Lower lobe of right lung (tissue), 2 donors: ENCODE results near the gene PFDN1. TPM values are rescaled to one million over a fixed set of nuclear protein-coding genes. Genes with fewer than 3 reads are reported as not detected.
"Not testable (repeated sequence)": the region's sequence is repeated elsewhere in the genome, so short reads cannot be mapped to it uniquely, and the experiment has no call there.

Experiments used
- ATAC-seq, 2 donors: fragments of 200-7000 bp; cut with Tn5 transposase; one replicate each; pipeline ENCODE4 v1.9.1; 2020 to 2022; ENCODE audit warnings: mild to moderate bottlenecking in 2 of 2, moderate library complexity in 2 of 2
- DNase-seq: peaks from one replicate; pipeline ENCODE4 v3.0.0-alpha.2; 2020
- H3K27ac ChIP-seq: fragments of 200-600 bp; one replicate; pipeline ENCODE4 v1.8.0; 2022
- H3K27me3 ChIP-seq: fragments of 200-600 bp; one replicate; pipeline ENCODE4 v1.8.0; 2022; ENCODE audit warnings: low read depth
- H3K36me3 ChIP-seq: fragments of 200-600 bp; one replicate; pipeline ENCODE4 v1.8.0; 2022; ENCODE audit warnings: mild to moderate bottlenecking
- H3K4me1 ChIP-seq: fragments of 200-600 bp; one replicate; pipeline ENCODE4 v1.8.0; 2022
- H3K4me3 ChIP-seq: fragments of 200-600 bp; one replicate; pipeline ENCODE4 v1.8.0; 2022; ENCODE audit warnings: mild to moderate bottlenecking
- H3K9me3 ChIP-seq: fragments of 200-600 bp; one replicate; pipeline ENCODE4 v1.8.0; 2022
- intact Hi-C: fragments of 100-400 bp; cut with DNase I; formaldehyde crosslinking; loops from one replicate; pipeline ENCODE4 v1.11.0; 2022
- total RNA-seq: library from RNA; stranded (reverse); fragmentation: NEBNext Ultra II Directional; extraction: Animal tissue kit (Norgen Biotek cat#: 25700); gene quantifications from one replicate; pipeline ENCODE4 v1.2.1, GENCODE V29; 2021
- TF ChIP-seq, protein P1 (sequence below): fragments of 200-600 bp; IDR thresholded peaks from one replicate; pipeline ENCODE4 v1.8.0; 2022; ENCODE audit warnings: antibody characterized with exemption, mild to moderate bottlenecking
- donor health status: DM: no; HTN: yes; CAD: no; lungs with severe emphysema.

The PFDN1 gene
- total RNA-seq, 1 donor from 2014 or later, result 47.1 TPM

DNA sequence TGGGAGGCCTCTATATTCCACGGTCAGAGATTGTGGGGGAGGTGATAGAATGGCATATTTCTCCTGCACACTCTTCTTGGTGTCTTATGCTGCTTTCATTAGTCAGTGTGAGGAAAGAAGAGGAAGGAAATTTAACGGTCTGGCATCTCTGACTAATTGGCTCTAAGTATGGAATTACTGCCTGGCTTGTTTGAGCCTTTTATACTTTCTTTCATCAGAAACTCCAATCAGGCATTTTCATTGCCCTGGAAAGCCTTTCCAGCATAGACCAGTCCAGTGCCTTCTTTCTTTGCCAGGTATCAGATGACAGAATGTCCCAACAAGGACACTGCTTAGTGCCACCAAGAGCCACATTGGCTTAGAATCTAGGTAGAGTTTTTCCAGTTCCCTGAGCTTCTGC lies 97.7 kb downstream of the PFDN1 start:
- H3K27ac ChIP-seq, result no peak overlapping the region
- intact Hi-C loops, result no loop called here
- H3K4me1 ChIP-seq, result peaks cover 11% of the 10 kb centered on the region

DNA sequence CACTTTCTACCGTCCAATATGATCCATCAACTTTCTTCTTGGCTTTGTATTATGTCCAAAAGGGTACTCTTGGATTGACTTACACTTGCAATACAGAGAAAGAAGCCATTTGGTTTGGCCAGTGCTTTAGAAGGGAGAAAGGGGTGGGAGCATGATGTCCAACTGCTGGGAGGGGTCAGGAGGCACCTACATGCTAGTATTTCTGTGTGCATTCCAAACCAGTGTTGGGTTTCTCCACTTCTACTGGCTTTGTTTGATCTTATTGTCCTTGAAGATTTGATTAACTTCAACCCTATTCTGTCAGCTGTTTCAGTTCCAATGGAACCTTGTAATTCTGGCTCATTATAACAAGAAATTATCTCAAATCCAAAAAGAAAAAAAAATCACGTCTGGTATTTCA lies 100.3 kb downstream of the PFDN1 start:
- Histone ChIP-seq H3K27ac (no peak overlapping the region), H3K4me1 (peaks cover 8% of the 10 kb centered on the region), H3K36me3 (no peaks in the 10 kb centered on the region), H3K27me3 (no peaks in the 10 kb centered on the region), H3K4me3 (no peak overlapping the region), H3K9me3 (no peaks in the 10 kb centered on the region)
- ATAC-seq (no peak), DNase-seq (no peak)
- intact Hi-C loops, result no loop called here
- TF ChIP-seq, protein P1, sequence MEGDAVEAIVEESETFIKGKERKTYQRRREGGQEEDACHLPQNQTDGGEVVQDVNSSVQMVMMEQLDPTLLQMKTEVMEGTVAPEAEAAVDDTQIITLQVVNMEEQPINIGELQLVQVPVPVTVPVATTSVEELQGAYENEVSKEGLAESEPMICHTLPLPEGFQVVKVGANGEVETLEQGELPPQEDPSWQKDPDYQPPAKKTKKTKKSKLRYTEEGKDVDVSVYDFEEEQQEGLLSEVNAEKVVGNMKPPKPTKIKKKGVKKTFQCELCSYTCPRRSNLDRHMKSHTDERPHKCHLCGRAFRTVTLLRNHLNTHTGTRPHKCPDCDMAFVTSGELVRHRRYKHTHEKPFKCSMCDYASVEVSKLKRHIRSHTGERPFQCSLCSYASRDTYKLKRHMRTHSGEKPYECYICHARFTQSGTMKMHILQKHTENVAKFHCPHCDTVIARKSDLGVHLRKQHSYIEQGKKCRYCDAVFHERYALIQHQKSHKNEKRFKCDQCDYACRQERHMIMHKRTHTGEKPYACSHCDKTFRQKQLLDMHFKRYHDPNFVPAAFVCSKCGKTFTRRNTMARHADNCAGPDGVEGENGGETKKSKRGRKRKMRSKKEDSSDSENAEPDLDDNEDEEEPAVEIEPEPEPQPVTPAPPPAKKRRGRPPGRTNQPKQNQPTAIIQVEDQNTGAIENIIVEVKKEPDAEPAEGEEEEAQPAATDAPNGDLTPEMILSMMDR, result no peak

More for the DNA sequence above, 97.7 kb downstream of the PFDN1 start:
- DNase-seq (no peak), ATAC-seq (no peak)
- TF ChIP-seq, protein P1, result no peak
- Histone ChIP-seq H3K36me3 (no peaks in the 10 kb centered on the region), H3K4me3 (no peak overlapping the region), H3K9me3 (no peaks in the 10 kb centered on the region), H3K27me3 (no peaks in the 10 kb centered on the region)

DNA sequence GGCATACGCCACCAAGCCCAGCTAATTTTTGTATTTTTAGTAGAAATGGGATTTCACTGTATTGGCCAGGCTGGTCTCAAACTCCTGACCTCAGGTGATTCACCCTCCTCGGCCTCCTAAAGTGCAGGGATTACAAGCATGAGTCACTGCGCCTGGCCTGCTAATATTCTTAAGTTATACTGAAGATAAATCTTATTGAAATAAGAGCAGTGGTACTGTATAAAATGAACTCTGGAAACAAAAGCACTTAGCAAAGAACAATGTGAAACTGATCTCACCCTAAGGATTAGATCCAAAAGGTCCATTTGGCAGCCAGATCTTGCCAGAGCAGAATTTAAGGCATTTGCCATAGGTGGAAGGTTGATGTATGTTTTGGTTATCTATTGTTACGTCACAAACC lies 100.8 kb downstream of the PFDN1 start:
- Histone ChIP-seq H3K4me3 (no peak overlapping the region), H3K9me3 (no peaks in the 10 kb centered on the region), H3K36me3 (no peaks in the 10 kb centered on the region), H3K27ac (no peak overlapping the region), H3K27me3 (no peaks in the 10 kb centered on the region), H3K4me1 (peaks cover 5% of the 10 kb centered on the region)
- no peak for ATAC-seq
- DNase-seq, result no peak
- intact Hi-C loops, result no loop called here
- TF ChIP-seq, protein P1, result no peak

DNA sequence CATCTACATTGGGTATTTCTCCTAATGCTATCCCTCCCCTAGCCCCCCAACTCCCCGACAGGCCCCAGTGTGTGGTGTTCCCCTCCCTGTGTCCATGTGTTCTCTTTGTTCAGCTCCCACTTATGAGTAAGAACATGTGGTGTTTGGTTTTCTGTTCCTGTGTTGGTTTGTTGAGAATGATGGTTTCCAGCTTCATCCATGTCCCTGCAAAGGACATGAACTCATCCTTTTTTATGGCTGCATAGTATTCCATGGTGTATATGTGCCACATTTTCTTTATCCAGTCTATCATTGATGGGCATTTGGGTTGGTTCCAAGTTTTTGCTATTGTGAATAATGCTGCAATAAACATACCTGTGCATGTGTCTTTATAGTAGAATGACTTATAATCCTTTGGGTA lies 104.0 kb downstream of the PFDN1 start:
- H3K4me3 ChIP-seq, DNase-seq, H3K9me3 ChIP-seq, ATAC-seq, H3K36me3 ChIP-seq, H3K27me3 ChIP-seq, intact Hi-C loops, H3K4me1 ChIP-seq, H3K27ac ChIP-seq: not testable (repeated sequence)

DNA sequence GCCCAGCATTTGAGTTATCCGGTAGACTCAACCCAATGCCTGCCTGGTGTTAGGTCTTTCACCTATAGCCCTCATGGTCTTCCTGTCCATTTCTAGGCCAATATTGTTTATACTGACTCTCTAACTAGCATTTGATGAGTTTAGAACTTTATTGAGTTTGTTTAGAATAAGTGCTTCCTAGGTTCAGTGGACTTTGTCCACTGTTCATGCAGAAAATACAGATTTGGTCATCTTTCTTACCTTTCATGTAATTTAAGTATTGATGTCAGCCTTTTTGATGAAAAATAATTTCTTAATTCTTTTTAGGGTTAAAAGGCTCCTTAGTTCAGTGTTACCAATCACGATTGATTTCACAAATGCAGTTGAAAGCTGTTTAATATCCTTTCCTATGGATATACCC lies 105.9 kb downstream of the PFDN1 start:
- TF ChIP-seq, protein P1, result no peak
- H3K27ac ChIP-seq, result no peak overlapping the region
- intact Hi-C loops, result no loop called here
- H3K9me3 ChIP-seq, result no peaks in the 10 kb centered on the region
- DNase-seq, result no peak
- no peak overlapping the region for H3K4me3 ChIP-seq
- peaks cover 8% of the 10 kb centered on the region for H3K36me3 ChIP-seq
- no peak for ATAC-seq
- H3K4me1 ChIP-seq, result peaks cover 8% of the 10 kb centered on the region
- no peaks in the 10 kb centered on the region for H3K27me3 ChIP-seq

DNA sequence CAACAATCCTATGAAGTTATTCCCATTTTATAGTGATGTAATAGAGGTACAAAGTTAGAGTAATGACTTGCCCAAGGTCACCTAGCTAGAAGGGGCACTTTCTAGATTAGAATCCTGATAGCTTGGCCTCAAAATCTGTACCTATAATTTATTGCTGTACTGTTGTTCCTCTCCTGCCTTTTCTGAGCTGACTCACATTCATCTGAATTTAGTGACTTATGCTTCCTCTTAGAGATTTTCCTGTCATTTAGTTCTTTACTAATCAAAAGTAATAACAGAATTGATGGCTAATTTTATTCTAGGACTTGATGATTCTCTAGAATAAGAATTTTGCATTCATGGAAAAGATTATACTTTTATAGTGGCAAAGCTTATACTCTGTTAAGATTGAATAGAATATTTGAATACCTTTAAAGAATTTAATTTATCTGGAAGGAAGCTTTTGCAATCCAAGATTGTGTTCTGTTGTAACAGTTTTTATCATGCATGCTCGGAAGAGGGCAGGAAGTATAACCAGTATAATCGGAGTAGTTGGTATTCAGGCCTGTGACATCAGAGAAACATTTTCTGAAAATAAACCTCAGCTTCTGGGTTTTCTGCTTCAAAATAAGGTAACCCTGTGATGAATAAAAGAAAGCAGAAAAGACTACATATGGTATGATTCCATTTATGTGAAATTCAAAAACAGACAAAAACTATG lies 106.6 kb downstream of the PFDN1 start:
- Histone ChIP-seq H3K27me3 (no peaks in the 10 kb centered on the region), H3K4me1 (peaks cover 11% of the 10 kb centered on the region), H3K9me3 (no peaks in the 10 kb centered on the region), H3K36me3 (peaks cover 8% of the 10 kb centered on the region), H3K27ac (no peak overlapping the region), H3K4me3 (no peak overlapping the region)
- intact Hi-C loops, result no loop called here
- no peak for DNase-seq
- no peak for ATAC-seq
- TF ChIP-seq, protein P1, result no peak

Other genes starting within 250 kb of the PFDN1 start
- 32.4 TPM for gene PURA, start 189.0 kb downstream of the PFDN1 start, total RNA-seq
- 17.7 TPM for gene IGIP, start 177.2 kb downstream of the PFDN1 start, total RNA-seq
- 80.4 TPM for gene CYSTM1, start 127.9 kb downstream of the PFDN1 start, total RNA-seq
- 43.2 TPM for gene HBEGF, start 43.5 kb upstream of the PFDN1 start, total RNA-seq
- gene SLC4A9, start 57.1 kb upstream of the PFDN1 start, total RNA-seq, result 0.32 TPM
- gene ANKHD1, start 98.7 kb upstream of the PFDN1 start, total RNA-seq, result 133 TPM
- 19.3 TPM for gene EIF4EBP3, start 244.6 kb upstream of the PFDN1 start, total RNA-seq